ENCODE measurements around the gene NBPF11.
A peak's percentile ranks its signal among the peaks of the same experiment; 100 is the strongest.
"Not testable (repeated sequence)": the region's sequence is repeated elsewhere in the genome, so short reads cannot be mapped to it uniquely, and the experiment has no call there.

Gene NBPF11

DNA sequence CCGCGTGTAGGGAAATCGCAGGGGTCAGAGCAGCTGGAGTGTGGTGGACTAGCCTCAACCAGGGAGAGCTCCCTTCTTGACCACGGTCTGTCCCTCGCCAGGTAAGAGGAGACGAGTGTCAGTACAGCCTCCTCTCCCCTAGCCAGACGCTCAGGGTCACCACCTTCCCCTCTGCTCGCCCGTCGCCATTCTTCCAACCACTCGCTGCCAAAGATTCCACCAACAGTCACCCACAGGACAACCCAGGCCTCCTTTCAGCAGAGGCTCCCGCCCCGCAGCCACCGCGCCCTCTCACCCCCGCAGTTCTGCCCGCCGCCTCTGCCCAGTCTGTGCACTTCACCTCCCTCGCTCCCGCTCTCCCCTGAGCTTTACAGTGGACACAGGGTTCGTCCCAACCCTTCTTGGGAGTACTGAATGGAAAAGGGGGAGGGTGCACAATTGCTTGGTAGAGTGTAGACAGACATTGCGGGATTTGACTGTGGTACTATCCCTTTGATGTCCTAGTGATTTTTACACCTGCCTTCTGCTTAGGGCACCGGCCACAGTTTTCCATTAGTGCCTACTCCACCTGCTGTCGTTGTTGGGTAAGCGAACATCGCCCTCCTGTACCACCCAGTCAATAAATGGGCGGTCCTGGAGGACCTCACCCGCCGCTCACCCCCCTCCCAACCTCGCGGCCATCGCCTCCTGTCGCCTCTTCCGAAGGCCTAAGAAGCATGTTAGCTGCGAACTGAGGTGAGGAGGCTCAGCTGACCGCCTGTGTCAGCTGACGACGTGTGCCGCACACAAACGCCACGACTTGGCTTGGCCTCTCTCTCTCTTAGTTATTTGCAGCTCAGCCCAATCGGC lies 9.2 kb upstream of the NBPF11 start:
- no peak for DNase-seq (ENCODE audit: low read depth)
- no peak overlapping the region for H3K4me3 ChIP-seq (ENCODE audit: control insufficient read depth, low read depth, low read length)
- TF ChIP-seq, protein P1, sequence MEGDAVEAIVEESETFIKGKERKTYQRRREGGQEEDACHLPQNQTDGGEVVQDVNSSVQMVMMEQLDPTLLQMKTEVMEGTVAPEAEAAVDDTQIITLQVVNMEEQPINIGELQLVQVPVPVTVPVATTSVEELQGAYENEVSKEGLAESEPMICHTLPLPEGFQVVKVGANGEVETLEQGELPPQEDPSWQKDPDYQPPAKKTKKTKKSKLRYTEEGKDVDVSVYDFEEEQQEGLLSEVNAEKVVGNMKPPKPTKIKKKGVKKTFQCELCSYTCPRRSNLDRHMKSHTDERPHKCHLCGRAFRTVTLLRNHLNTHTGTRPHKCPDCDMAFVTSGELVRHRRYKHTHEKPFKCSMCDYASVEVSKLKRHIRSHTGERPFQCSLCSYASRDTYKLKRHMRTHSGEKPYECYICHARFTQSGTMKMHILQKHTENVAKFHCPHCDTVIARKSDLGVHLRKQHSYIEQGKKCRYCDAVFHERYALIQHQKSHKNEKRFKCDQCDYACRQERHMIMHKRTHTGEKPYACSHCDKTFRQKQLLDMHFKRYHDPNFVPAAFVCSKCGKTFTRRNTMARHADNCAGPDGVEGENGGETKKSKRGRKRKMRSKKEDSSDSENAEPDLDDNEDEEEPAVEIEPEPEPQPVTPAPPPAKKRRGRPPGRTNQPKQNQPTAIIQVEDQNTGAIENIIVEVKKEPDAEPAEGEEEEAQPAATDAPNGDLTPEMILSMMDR (conservative IDR thresholded peaks at IDR 0.05; ENCODE audit: control insufficient read depth, insufficient read depth, low read depth, low read length), result no peak

DNA sequence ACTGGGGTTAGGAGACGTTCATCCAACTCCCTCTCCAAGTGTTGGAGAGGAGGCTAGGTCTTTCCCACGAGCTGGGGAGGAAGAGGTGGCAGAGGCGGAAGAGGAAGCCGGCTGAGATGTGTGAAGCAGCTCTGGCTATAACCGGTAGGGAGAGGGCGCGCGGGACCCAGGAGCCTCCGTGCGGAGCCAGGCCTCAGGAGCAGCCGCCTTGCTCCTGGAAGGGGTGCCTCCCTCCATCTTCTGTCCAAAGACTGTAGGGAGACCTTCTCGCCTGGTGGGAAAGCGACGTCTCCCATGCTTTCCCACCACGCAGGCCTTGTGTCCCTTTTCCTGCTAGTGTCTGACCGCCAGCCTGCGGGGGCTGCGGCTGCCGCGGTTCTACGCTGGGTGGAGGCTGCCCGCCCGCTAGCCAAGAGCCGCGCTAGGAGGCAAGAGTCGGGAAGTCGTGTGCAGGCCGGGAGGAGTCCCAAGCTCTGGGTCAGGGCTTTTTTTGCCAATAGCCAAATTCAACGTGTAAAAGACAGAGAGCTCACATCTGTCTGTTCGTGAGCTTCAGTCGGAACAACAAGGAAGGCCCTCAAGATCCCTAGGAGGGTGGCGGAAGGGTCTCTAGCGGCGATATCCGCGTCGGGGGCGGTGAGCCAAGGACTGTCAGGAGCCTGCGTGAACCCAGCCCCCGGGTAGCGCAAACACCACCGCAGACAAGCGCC lies 8.4 kb upstream of the NBPF11 start:
- no peak for DNase-seq (ENCODE audit: low read depth)
- no peak overlapping the region for H3K4me3 ChIP-seq (ENCODE audit: control insufficient read depth, low read depth, low read length)
- TF ChIP-seq, protein P1 (conservative IDR thresholded peaks at IDR 0.05; ENCODE audit: control insufficient read depth, insufficient read depth, low read depth, low read length), result no peak

DNA sequence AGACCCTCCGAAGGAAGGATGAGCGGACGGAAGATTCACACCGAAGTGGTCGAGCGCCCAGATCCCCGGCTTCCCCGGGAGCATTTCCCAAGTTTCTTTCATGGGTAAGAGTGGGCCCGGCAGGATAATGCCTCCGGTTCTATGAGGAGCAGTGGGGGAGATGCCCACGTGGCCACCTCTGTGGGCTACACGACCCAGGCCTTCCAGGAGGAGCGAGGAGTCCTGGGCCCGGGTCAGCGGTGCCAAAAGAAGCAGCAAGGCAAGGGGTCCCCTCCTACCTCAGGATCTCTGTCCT lies 7.9 kb upstream of the NBPF11 start:
- TF ChIP-seq, protein P1 (conservative IDR thresholded peaks at IDR 0.05; ENCODE audit: control insufficient read depth, insufficient read depth, low read depth, low read length), result no peak
- no peak for DNase-seq (ENCODE audit: low read depth)
- no peak overlapping the region for H3K4me3 ChIP-seq (ENCODE audit: control insufficient read depth, low read depth, low read length)

DNA sequence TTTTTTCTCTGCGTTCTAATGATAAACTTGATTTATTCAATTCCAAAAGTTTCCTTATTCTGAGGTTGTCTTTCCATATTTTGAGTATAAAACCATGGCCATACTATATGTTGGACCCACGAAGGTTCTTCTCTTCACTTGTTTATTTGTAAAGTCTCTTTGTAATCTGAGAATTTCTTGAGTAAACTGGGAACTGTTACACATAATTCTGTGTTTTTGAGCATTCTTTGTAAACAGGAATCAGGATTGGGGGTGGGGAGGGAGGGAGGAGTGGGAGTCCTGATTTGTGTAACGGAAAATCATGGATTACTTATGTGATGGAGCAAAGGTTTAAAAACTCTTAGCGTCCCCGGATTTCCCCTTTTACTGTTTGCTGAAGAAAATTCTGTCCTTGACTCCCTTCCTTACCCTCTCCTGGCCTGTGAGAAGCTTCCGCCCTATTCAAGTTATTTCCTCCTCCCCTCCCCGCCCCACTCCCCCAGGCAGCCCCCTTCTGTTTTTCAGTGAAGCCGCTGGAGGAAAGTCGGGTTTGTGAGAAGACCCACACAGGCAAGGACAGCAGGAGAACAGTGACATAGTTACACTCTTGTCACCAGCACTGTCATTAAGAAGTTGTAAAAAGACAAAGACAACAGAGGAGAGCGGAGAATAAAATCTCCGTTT lies 6.4 kb upstream of the NBPF11 start:
- TF ChIP-seq, protein P1 (conservative IDR thresholded peaks at IDR 0.05; ENCODE audit: control insufficient read depth, insufficient read depth, low read depth, low read length), result no peak
- H3K4me3 ChIP-seq (ENCODE audit: control insufficient read depth, low read depth, low read length), result no peak overlapping the region
- no peak for DNase-seq (ENCODE audit: low read depth)

DNA sequence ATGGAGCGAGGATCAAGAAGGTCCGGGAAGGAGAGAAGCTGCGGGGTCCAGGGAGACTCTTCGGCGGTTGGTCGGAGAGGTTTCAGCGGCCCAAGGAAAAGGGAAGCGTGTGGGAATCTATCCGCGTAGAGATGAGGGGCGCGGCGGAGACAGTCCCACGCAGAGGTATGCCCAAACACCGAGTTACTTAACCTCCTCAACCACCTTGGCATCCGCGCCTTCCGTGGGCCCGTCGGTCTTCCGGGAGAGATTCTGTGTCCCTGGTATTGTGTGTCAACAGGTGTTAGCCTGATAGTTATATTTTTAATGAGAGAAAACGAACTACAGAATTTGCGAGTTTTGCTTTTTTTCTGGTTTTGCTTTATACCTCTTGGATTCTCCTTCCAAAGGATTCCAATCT lies 5.7 kb upstream of the NBPF11 start:
- H3K4me3 ChIP-seq (ENCODE audit: control insufficient read depth, low read depth, low read length); DNase-seq (ENCODE audit: low read depth): not testable (repeated sequence)

DNA sequence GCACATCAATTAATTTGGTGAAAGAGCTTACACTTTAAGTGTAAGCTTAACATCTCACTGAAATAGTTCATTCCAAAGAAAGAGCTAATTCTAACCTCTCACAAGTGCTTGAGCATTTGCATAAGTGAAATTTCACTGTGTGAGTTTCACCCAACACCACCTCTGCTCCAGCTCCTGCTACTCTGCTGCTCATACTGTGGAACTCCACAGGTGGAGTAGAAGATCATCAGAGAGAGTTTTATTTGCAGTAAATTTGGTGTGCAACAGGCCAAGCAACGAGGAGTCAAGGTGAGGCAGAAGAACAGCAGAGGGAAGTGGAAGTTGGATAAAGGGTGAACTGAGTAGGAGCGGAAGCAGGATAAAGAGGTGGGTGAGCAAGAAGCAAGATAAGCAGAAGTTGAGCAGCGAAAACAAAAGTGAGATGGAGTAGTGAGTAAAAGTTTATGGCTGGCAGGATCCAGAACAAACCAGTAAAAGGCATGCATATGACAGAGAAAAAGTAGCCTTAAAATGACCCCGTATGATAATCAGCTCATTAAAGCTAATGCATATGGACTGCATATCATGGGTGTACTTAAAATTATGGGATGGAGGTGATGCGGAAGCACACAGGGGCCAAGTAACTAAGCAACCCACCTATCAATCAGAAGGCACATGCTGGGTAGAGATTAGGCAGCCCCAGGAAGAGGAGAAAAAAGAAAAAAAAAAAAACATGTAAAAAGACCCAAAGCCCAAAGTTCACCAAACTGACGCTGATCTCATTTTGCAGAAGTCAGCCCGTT lies 3.6 kb upstream of the NBPF11 start:
- H3K4me3 ChIP-seq (ENCODE audit: control insufficient read depth, low read depth, low read length); DNase-seq (ENCODE audit: low read depth): not testable (repeated sequence)

DNA sequence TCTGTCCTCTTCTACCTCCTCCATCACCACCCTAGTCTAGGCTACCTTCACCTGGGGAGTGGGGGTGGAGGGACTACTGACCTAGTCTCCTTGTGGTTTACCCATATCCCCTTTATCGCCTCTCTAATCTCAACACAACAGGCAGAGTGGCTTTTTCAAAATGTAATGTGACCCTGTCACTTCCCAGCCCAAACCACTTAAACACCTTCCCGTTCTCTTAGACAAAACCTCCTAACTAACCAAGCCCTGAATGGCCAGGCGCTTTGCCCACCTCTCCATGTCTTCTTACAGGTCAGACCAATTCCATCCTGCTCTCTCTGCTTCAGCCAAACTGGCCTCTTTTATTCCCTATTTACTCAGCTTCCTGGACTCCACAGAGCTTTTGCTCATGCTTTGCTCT lies 714 bp upstream of the NBPF11 start:
- not testable (repeated sequence) for DNase-seq (ENCODE audit: low read depth); H3K4me3 ChIP-seq (ENCODE audit: control insufficient read depth, low read depth, low read length)

DNA sequence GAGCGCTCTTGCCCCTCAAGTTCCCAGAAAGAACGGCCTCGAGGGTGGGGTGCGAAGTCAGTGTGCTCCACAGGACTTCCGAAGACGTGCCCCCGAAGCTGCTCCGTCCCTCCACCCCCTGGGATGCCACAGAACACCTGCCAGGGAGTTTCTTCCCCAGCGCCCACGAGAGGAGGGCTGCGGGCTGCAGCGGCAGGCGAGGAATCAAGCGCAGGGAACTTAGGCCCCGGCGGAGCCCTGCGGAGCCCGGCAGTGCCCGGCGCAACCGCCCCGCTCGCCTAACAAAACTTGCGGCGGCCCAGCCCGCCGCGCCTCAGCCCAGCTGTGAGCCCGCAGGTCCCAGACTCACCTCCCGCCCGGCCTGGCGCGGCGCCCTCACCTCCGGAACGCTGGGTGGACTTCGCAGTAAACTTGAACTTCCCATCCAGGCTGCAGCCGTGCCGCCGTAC lies 686 bp downstream of the NBPF11 start:
- H3K4me3 ChIP-seq (ENCODE audit: control insufficient read depth, low read depth, low read length), result peak overlapping the region; percentile 57
- not testable (repeated sequence) for DNase-seq (ENCODE audit: low read depth)

DNA sequence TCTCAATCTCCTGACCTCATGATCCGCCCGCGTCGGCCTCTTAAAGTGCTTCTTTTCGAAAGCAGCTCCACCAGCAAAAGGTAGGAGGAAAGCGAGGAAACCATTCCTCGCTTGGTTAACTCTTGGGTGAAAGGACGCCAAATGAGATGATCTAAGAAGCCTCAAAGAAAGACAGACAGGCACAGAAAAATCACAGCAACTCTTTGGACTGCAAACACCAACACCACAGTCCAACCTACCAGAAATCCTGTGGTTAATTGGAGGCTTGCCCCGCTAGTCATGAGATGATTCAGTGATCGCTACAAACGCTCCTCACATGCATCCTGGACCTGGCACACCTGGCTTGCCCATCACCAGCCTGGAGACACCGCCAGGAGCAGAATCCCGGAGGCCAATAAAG lies 1.1 kb downstream of the NBPF11 start:
- peak overlapping the region; percentile 57 for H3K4me3 ChIP-seq (ENCODE audit: control insufficient read depth, low read depth, low read length)

DNA sequence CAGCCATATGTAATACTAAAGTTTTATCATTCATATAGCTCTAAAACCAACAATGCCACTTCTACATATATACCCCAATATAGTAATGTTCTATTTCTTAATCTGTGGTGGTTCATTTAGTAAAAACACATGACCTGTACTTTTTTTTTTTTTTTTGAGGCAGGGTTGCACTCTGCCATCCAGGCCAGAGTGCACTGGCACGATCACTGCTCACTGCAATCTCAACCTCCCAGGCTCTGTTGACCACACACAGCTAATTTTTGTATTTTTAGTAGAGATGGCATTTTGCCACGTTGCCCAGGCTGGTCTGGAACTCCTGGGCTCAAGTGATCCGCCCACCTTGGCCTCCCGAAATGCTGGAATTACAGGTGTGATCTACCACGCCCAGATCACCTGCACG lies 2.1 kb downstream of the NBPF11 start:
- DNase-seq (ENCODE audit: low read depth); H3K4me3 ChIP-seq (ENCODE audit: control insufficient read depth, low read depth, low read length): not testable (repeated sequence)

More for the DNA sequence above, 1.1 kb downstream of the NBPF11 start:
- peak; percentile 54 for DNase-seq (ENCODE audit: low read depth)

DNA sequence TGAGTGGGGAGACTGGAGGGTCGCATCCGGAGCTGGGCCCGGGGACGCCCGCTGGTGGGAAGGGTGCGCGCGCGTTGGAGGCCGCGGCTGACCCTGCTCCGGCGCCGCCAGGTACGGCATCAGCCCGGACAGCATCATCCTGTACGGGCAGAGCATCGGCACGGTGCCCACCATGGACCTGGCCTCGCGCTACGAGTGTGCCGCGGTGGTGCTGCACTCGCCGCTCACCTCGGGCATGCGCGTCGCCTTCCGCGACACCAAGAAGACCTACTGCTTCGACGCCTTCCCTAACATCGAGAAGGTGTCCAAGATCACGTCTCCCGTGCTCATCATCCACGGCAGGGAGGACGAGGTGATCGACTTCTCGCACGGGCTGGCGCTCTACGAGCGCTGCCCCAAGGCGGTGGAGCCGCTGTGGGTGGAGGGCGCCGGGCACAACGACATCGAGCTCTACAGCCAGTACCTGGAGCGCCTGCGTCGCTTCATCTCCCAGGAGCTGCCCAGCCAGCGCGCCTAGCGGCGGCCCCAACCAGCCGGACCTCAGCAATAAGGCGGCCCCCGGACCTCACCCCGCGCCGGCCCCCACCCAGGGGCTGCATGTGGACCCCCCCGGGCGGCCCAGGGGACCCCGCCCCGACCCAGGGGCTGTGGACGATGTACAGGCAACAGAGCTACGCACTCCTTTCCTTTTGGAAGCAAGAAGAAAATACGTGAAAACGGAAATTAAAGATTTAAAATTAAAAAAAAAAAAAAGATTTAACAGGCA lies 2.8 kb downstream of the NBPF11 start:
- DNase-seq (ENCODE audit: low read depth); H3K4me3 ChIP-seq (ENCODE audit: control insufficient read depth, low read depth, low read length): not testable (repeated sequence)

Data from fibroblast of mammary gland (primary cell).